A673 (cell line): Measurements from ENCODE around the gene CHST2. TPM values are rescaled to one million over a fixed set of nuclear protein-coding genes. Genes with fewer than 3 reads are reported as not detected.

Experiments used
- BruUV-seq: library from RNA; stranded (reverse); fragments of 400-500 nt; replicated peaks from 2 replicates; lab custom pipeline; 2021; lab: Mats Ljungman, UMichigan
- CTCF ChIA-PET: fragments of 300-600 bp; sonication (Branson Sonifier 250); formaldehyde crosslinking; loops from one replicate; lab custom pipeline; 2022; ENCODE audit warnings: antibody characterized with exemption; lab: Charles Lee
- POLR2A ChIA-PET: fragments of 300-600 bp; sonication (Branson Sonifier 250); formaldehyde crosslinking; loops from one replicate; lab custom pipeline; 2022; ENCODE audit warnings: antibody characterized with exemption; ENCODE audit not compliant: low non-redundant PET; lab: Charles Lee
- DNase-seq: peaks from one replicate; pipeline ENCODE4 v3.0.0-alpha.2; 2015; ENCODE audit warnings: low spot score
- H3K27ac ChIP-seq: fragments of 200-600 bp; sonication (generic); 2 replicates; pipeline ENCODE4 v1.5.1; 2016; ENCODE audit warnings: mixed run types, low read depth, mild to moderate bottlenecking, mixed read lengths, antibody characterized with exemption, low read length; ENCODE audit not compliant: poor library complexity, severe bottlenecking
- H3K27me3 ChIP-seq: fragments of 200-600 bp; sonication (generic); replicated peaks from 2 replicates; pipeline ENCODE4 v1.6.1; 2017; ENCODE audit warnings: mixed run types, low read depth, mild to moderate bottlenecking, mixed read lengths, antibody characterized with exemption, low read length; ENCODE audit not compliant: insufficient read depth, poor library complexity
- H3K36me3 ChIP-seq: fragments of 200-600 bp; sonication (generic); 2 replicates; pipeline ENCODE4 v1.6.1; 2016; ENCODE audit warnings: mixed run types, mild to moderate bottlenecking, mixed read lengths, antibody characterized with exemption, low read length; ENCODE audit not compliant: insufficient read depth, poor library complexity, severe bottlenecking
- H3K4me1 ChIP-seq: fragments of 200-600 bp; sonication (generic); 2 replicates; pipeline ENCODE4 v1.6.1; 2017; ENCODE audit warnings: mixed run types, mild to moderate bottlenecking, mixed read lengths, antibody characterized with exemption, low read length; ENCODE audit not compliant: insufficient read depth, poor library complexity, severe bottlenecking
- H3K4me3 ChIP-seq: fragments of 200-600 bp; sonication (generic); 2 replicates; pipeline ENCODE4 v1.5.1; 2016; ENCODE audit warnings: low read depth, mixed run types, mild to moderate bottlenecking, mixed read lengths, low read length; ENCODE audit not compliant: poor library complexity, severe bottlenecking
- H3K9me3 ChIP-seq: fragments of 200-600 bp; sonication (generic); 2 replicates; pipeline ENCODE4 v1.6.1; 2016; ENCODE audit warnings: mixed run types, low read depth, mild to moderate bottlenecking, mixed read lengths, antibody characterized with exemption, low read length; ENCODE audit not compliant: poor library complexity, severe bottlenecking
- EZH2 ChIP-seq: fragments of 200-600 bp; sonication (generic); IDR thresholded peaks from 2 replicates; pipeline ENCODE4 v1.6.1; 2017; ENCODE audit warnings: borderline replicate concordance, low read depth, mild to moderate bottlenecking, mixed read lengths, antibody characterized with exemption, low read length; ENCODE audit not compliant: poor library complexity, severe bottlenecking
- intact Hi-C: fragments of 100-400 bp; cut with micrococcal nuclease; formaldehyde crosslinking; loops from one replicate; pipeline ENCODE4 v1.10.0; 2022; ENCODE audit not compliant: unreplicated experiment
- total RNA-seq: library from RNA; stranded (reverse); gene quantifications from 2 replicates; pipeline ENCODE4 v1.2.3, GENCODE V29; 2021
- TF ChIP-seq, protein P1 (sequence below): fragments of 300-800, 200-600 bp; sonication (generic); conservative IDR thresholded peaks from 2 replicates; pipeline ENCODE4 v1.5.1; 2017; ENCODE audit warnings: low read depth, mild to moderate bottlenecking, antibody characterized with exemption, low read length, moderate library complexity, mixed read lengths

The CHST2 gene
- total RNA-seq, 1 experiment from 2014 or later = 0.64 TPM

GRCh38 chr3:143142354-143142753 lies 22.8 kb downstream of the CHST2 start:
- intact Hi-C loops = no loop called here
- no peaks in the 10 kb centered on the region for H3K27me3 ChIP-seq
- no peak for TF ChIP-seq EZH2
- TF ChIP-seq, protein P1, sequence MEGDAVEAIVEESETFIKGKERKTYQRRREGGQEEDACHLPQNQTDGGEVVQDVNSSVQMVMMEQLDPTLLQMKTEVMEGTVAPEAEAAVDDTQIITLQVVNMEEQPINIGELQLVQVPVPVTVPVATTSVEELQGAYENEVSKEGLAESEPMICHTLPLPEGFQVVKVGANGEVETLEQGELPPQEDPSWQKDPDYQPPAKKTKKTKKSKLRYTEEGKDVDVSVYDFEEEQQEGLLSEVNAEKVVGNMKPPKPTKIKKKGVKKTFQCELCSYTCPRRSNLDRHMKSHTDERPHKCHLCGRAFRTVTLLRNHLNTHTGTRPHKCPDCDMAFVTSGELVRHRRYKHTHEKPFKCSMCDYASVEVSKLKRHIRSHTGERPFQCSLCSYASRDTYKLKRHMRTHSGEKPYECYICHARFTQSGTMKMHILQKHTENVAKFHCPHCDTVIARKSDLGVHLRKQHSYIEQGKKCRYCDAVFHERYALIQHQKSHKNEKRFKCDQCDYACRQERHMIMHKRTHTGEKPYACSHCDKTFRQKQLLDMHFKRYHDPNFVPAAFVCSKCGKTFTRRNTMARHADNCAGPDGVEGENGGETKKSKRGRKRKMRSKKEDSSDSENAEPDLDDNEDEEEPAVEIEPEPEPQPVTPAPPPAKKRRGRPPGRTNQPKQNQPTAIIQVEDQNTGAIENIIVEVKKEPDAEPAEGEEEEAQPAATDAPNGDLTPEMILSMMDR = no peak
- H3K4me1 ChIP-seq = no peaks in the 10 kb centered on the region
- no peak for DNase-seq
- no peaks in the 10 kb centered on the region for H3K36me3 ChIP-seq
- ChIA-PET CTCF (no interaction called here), POLR2A (no interaction called here)
- no peak overlapping the region for H3K4me3 ChIP-seq
- H3K27ac ChIP-seq = no peak overlapping the region
- BruUV-seq = no TSS peak
- H3K9me3 ChIP-seq = no peaks in the 10 kb centered on the region

DNA sequence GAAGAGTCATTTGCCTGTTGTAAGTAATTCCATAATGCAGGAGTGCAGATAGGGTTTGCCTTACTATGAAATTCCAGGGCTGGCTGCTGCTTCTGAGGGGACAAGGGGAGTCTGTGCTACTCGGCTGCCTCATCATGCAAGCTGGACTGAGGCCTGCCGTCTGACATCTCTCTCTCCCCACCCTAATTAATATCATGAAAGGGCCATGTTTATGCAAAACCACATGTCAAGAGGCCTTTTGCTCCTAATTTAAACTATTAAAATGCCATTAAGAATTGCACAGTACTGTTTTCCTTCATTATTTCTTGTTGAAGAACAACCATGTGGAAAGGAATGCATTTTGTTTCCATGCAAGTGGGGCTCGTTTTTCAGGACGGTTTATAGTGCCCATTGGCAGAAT lies 26.3 kb downstream of the CHST2 start:
- POLR2A ChIA-PET = no interaction called here

DNA sequence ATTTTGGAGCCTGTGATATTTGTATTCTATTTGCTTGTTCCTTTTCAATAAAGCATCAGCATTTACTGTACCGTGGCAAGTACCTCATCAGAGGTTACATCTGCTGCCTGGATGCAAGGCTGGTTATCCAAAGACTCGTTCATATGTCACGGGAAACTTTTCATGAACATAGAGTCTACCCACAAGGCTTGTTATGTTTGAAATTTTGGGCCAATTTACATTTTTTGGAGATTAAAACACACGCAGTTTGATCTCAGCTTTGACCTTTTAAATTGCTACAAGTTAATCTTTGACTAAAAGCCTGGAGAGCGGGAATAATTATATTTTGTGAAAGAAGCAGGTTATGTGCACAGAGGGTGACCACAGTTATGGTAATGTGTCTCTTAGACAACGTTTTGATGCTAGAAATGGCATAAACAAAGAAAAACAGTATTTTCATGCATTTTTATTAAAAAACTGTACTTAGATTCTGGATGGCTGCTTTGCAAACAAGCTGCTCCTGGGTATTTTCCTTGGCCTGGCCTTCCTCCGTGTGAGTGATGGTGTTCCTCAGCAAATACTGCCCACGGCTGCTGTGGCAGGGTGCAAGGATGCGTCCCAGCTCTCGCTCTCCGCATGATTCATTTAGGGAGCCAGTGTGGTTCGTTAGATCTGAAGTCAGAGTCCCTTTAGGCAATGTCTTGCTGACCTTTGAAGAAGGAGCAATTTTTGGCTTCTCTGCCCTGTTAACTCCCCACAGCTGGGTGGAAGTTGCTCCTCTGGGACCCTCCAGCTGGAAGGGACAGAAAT lies 27.1 kb downstream of the CHST2 start:
- POLR2A ChIA-PET = no interaction called here
- TF ChIP-seq, protein P1 = no peak
- no peak for TF ChIP-seq EZH2
- no peaks in the 10 kb centered on the region for H3K36me3 ChIP-seq
- CTCF ChIA-PET = no interaction called here
- no peak overlapping the region for H3K4me3 ChIP-seq
- intact Hi-C loops = no loop called here
- H3K9me3 ChIP-seq = no peaks in the 10 kb centered on the region
- H3K27ac ChIP-seq = no peak overlapping the region
- no peak for DNase-seq
- H3K27me3 ChIP-seq = no peaks in the 10 kb centered on the region
- no TSS peak for BruUV-seq
- no peaks in the 10 kb centered on the region for H3K4me1 ChIP-seq

More for the DNA sequence above, 26.3 kb downstream of the CHST2 start:
- Histone ChIP-seq H3K27ac (no peak overlapping the region), H3K4me1 (no peaks in the 10 kb centered on the region), H3K4me3 (no peak overlapping the region), H3K27me3 (no peaks in the 10 kb centered on the region), H3K36me3 (no peaks in the 10 kb centered on the region), H3K9me3 (no peaks in the 10 kb centered on the region)
- no peak for DNase-seq
- CTCF ChIA-PET = no interaction called here
- TF ChIP-seq EZH2 = no peak
- TF ChIP-seq, protein P1 = no peak
- intact Hi-C loops = no loop called here
- BruUV-seq = no TSS peak
